GM12872 (cell line): ENCODE data around the gene CELF4.

Experiments
- TF ChIP-seq, protein P1 (sequence below): IDR thresholded peaks from 3 replicates; pipeline ENCODE4 v1.5.1; 2011; ENCODE audit warnings: low read depth, mild to moderate bottlenecking, low read length, moderate library complexity; ENCODE audit not compliant: insufficient read depth

Gene CELF4

DNA sequence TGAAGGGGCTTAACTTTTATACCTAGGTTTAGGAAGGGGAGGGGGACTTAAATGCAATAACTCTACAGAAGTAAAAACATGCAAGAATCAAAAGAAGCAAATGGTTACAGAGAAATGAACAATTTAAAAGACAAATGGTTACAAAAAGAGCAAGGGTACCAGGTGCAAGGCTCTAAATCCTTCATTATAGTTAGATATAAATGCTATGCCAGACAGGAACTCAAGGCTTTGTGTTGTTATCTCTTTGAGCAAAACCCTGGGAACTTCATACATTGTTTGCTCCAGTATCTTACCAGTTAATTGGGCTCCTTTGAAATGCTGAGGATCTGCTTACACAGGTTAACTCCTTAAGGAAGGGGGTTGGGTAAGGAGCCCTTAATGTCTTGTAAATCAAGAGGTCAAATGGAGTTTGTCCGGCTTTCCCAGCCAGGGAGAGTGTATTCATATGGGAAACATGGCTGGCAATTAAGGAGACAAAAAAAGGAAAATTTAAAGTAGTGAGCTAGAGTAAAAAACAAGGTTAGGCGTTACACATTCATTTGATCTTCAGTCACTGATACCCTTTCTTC is 347.5 kb downstream of the CELF4 start:
- TF ChIP-seq, protein P1, sequence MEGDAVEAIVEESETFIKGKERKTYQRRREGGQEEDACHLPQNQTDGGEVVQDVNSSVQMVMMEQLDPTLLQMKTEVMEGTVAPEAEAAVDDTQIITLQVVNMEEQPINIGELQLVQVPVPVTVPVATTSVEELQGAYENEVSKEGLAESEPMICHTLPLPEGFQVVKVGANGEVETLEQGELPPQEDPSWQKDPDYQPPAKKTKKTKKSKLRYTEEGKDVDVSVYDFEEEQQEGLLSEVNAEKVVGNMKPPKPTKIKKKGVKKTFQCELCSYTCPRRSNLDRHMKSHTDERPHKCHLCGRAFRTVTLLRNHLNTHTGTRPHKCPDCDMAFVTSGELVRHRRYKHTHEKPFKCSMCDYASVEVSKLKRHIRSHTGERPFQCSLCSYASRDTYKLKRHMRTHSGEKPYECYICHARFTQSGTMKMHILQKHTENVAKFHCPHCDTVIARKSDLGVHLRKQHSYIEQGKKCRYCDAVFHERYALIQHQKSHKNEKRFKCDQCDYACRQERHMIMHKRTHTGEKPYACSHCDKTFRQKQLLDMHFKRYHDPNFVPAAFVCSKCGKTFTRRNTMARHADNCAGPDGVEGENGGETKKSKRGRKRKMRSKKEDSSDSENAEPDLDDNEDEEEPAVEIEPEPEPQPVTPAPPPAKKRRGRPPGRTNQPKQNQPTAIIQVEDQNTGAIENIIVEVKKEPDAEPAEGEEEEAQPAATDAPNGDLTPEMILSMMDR: no peak

DNA sequence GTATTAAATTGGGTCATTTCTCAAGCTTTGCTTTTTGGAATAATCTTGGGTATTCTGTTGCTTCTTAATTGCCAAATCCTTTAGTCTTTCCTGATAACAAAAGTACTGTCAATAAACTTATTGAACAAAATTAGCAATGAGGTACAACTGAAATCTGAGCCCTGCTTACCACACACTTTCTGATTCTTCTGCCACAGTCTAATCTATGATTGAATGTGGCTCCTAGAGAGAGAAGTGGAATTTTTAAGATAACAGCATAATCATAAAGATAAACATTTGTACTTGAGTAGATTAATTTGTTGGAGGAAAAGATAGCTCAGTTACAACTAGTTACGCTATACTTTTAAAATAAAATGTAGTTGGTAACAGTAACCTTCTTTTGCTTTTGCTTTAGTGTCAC is 354.8 kb downstream of the CELF4 start:
- TF ChIP-seq, protein P1: no peak

DNA sequence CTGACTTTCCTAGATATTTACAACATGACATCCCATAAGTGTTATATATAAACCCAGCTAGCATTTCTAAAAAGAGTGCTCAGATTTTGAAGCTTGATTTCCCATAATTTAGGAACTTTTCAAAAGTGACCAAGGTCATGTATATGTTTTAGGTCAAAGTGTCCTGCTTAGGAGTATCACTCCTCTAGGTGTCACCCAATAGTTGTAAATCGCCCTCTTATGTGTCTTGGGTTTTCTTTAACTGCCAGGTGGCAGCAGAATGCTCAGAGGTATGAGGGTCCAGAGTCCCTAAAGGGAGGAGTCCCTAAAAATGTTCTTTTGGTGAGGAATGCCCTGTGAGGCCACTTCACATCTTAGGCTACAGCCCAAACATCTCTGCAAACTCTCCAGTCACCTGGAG is 358.3 kb downstream of the CELF4 start:
- TF ChIP-seq, protein P1: no peak

DNA sequence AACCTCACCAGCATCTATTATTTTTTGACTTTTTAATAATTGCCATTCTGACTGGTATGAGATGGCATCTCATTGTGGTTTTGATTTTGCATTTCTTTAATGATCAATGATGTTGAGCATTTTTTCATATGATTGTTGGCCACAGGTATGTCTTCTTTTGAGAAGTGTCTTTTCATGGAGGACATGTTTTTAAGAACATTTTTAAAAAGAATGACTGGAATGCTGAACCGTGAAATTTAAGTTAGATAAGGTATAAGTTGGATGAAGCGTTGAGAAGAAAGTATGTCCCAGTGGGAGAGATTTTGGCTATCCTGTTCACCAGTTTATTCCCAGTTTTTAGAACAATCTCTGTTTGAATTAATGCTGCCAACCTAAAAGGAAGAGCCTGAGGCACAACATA is 365.9 kb downstream of the CELF4 start:
- TF ChIP-seq, protein P1: no peak
